IPS-18a (cell line): ENCODE data around the gene ARMS2.

ENCODE experiments used
- H3K27ac ChIP-seq: one replicate; pipeline ENCODE4 v1.5.1; 2013; ENCODE audit warnings: low read length
- H3K27me3 ChIP-seq: one replicate; pipeline ENCODE4 v1.6.1; 2013; ENCODE audit warnings: mild to moderate bottlenecking, low read length; ENCODE audit not compliant: control insufficient read depth, insufficient read depth
- H3K36me3 ChIP-seq: one replicate; pipeline ENCODE4 v1.6.1; 2013; ENCODE audit warnings: low read depth, low read length; ENCODE audit not compliant: control insufficient read depth
- H3K4me1 ChIP-seq: one replicate; pipeline ENCODE4 v1.6.1; 2013; ENCODE audit warnings: low read depth, low read length; ENCODE audit not compliant: control insufficient read depth
- H3K4me3 ChIP-seq: one replicate; pipeline ENCODE4 v1.5.1; 2013; ENCODE audit warnings: low read length
- H3K9ac ChIP-seq: one replicate; pipeline ENCODE4 v1.6.1; 2013; ENCODE audit warnings: mild to moderate bottlenecking, low read length, moderate library complexity
- H3K9me3 ChIP-seq: one replicate; pipeline ENCODE4 v1.6.1; 2013; ENCODE audit warnings: low read depth, low read length; ENCODE audit not compliant: control insufficient read depth

Gene ARMS2

DNA sequence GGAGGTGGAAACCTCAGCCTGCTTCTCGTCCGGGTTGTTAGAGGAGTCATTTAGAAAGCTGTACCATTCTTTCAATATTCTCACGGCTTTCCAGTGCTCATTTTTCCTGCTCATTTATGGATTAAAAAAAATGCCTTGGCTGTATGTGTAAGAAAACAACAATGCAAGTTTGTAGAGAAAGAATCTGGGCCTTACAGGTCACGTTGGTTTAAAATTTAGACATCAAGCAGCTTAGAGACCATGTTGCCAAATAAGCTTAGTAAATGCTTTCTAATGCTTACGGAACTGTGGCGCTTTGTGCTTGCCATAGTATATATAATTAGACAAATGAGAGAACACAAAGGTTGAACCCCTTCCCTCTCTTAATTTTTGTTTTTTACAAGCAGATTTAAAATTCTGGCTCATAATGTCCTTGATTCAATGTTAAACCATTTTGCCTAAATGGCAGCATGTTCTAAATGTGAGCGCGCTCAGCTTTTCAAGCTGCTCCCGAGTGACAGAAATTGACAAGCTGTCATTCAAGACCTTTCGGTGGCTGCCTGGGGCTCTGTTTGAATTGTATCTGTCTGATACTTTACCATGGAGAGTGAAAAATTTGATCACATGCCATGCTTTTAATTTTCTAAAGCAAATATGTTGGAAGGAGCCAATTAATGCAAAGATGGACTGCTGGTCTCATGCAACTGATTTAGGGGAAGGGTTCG is 1.1 kb downstream of the ARMS2 start:
- H3K4me1 ChIP-seq: peaks cover 4% of the 10 kb centered on the region
- H3K4me3 ChIP-seq: no peak overlapping the region
- no peaks in the 10 kb centered on the region for H3K36me3 ChIP-seq
- H3K9me3 ChIP-seq: no peaks in the 10 kb centered on the region
- no peak overlapping the region for H3K9ac ChIP-seq
- H3K27me3 ChIP-seq: peaks cover 21% of the 10 kb centered on the region
- no peak overlapping the region for H3K27ac ChIP-seq

DNA sequence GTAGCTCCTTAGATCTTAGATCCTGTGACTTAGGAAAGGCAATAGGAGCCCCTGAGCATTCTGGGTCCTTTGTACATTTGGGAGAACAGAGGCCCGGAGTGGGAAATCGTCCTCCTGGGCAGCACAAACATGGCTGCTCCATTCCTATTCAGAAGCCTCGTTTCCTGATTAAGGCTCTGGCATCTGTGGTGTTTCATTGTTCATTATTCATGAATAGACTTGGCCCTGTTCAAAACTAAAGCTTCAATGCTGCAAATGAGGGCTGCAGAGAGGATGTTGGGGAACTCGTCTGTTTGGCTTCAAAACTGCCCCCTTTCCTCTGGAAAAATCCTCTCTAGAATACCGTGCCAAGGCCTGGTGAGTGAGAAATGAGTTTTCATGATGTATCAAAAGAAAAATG is 3.5 kb downstream of the ARMS2 start:
- Histone ChIP-seq H3K27ac (no peak overlapping the region), H3K9ac (no peak overlapping the region), H3K4me3 (no peak overlapping the region), H3K9me3 (no peaks in the 10 kb centered on the region), H3K4me1 (peaks cover 4% of the 10 kb centered on the region), H3K27me3 (peaks cover 39% of the 10 kb centered on the region), H3K36me3 (no peaks in the 10 kb centered on the region)

DNA sequence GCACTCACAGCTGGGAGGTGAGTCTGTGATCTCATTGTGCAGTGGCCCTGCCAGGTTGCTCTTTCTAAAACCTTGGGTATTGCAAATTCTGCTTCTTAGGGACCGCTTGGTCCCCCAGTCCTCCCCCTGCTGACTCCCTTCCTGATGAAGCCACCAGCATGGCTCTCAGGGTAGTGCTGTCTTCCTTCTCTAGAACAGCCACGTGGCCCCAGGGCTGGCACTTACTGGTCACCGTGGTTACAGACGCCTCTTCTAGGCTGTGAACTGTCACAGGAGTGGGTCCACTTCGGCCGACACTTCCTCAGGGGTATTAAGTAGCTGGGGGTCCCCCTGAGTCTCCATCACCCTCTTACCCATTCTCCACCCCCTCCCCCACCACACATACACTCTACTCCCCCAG is 4.2 kb downstream of the ARMS2 start:
- H3K9ac ChIP-seq: no peak overlapping the region
- peaks cover 9% of the 10 kb centered on the region for H3K4me1 ChIP-seq
- peaks cover 47% of the 10 kb centered on the region for H3K27me3 ChIP-seq
- H3K9me3 ChIP-seq: no peaks in the 10 kb centered on the region
- H3K27ac ChIP-seq: no peak overlapping the region
- H3K4me3 ChIP-seq: no peak overlapping the region
- no peaks in the 10 kb centered on the region for H3K36me3 ChIP-seq

DNA sequence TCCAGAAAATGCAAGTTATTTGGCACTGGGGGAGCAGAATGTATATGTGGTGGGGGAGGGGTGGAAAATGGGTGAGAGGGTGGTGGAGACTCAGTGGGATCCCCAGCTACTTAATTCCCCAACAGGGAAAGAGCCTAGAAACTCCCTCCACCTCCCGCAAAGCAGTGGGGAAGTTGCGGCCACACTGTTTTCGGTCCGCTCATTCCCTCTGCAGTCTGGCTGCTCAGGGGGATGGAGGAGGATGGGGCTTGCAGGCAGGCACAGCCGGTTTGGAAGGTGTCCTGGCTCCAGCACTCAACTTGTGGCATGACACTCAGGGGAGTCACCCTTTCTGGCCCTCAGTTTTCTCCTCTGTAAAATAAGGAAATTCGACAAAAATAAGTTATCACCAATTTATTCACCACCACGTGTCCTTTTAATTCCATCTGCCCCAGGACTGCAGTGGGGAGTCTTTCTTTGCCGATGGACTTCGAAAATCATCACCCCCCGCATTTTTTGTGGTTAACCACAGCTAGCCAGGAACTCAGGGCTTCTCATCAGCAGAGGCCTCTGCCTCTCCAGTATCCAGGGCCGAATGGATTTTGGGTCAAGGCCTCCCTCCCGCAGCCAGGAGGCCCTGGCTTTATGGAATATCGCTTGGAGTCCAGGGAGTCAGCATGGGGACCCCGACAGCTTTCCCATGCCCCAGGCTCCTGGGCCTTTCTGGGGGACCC is 5.3 kb downstream of the ARMS2 start:
- H3K4me3 ChIP-seq: no peak overlapping the region
- H3K9ac ChIP-seq: no peak overlapping the region
- peaks cover 9% of the 10 kb centered on the region for H3K4me1 ChIP-seq
- H3K9me3 ChIP-seq: no peaks in the 10 kb centered on the region
- H3K36me3 ChIP-seq: no peaks in the 10 kb centered on the region
- H3K27ac ChIP-seq: no peak overlapping the region
- peaks cover 57% of the 10 kb centered on the region for H3K27me3 ChIP-seq

DNA sequence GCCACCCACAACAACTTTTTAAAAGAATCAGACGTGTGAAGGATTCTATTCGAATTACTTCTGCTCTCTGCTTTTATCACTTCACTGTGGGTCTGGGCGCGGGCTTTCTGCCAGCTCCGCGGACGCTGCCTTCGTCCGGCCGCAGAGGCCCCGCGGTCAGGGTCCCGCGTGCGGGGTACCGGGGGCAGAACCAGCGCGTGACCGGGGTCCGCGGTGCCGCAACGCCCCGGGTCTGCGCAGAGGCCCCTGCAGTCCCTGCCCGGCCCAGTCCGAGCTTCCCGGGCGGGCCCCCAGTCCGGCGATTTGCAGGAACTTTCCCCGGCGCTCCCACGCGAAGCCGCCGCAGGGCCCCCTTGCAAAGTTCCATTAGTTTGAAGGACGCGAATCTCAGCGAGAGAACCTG is 6.4 kb downstream of the ARMS2 start:
- Histone ChIP-seq H3K27me3 (peaks cover 64% of the 10 kb centered on the region), H3K9ac (no peak overlapping the region), H3K9me3 (no peaks in the 10 kb centered on the region), H3K27ac (no peak overlapping the region), H3K36me3 (no peaks in the 10 kb centered on the region), H3K4me3 (peak overlapping the region; percentile 45), H3K4me1 (peaks cover 9% of the 10 kb centered on the region)

DNA sequence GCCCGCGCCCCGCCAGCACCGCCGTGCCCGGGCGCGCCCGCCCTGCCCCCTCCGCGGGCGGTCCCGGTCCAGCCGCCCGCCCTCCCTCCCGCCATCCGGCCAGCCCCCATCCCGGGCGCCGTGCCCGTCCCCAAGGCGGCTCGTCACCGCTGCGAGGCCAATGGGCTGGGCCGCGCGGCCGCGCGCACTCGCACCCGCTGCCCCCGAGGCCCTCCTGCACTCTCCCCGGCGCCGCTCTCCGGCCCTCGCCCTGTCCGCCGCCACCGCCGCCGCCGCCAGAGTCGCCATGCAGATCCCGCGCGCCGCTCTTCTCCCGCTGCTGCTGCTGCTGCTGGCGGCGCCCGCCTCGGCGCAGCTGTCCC is 6.9 kb downstream of the ARMS2 start, which contains the start of gene HTRA1:
HTRA1 (plus strand) TSS at position 187 of the 362 bp plus-strand sequence; CDS start at position 287, 100 bp downstream.
- peaks cover 9% of the 10 kb centered on the region for H3K4me1 ChIP-seq
- no peaks in the 10 kb centered on the region for H3K36me3 ChIP-seq
- peak within 1 kb of the TSS; percentile 50 for H3K4me3 ChIP-seq
- no peaks in the 10 kb centered on the region for H3K9me3 ChIP-seq
- H3K27me3 ChIP-seq: peaks cover 64% of the 10 kb centered on the region
- no peak within 1 kb of the TSS for H3K9ac ChIP-seq
- H3K27ac ChIP-seq: no peak within 1 kb of the TSS

DNA sequence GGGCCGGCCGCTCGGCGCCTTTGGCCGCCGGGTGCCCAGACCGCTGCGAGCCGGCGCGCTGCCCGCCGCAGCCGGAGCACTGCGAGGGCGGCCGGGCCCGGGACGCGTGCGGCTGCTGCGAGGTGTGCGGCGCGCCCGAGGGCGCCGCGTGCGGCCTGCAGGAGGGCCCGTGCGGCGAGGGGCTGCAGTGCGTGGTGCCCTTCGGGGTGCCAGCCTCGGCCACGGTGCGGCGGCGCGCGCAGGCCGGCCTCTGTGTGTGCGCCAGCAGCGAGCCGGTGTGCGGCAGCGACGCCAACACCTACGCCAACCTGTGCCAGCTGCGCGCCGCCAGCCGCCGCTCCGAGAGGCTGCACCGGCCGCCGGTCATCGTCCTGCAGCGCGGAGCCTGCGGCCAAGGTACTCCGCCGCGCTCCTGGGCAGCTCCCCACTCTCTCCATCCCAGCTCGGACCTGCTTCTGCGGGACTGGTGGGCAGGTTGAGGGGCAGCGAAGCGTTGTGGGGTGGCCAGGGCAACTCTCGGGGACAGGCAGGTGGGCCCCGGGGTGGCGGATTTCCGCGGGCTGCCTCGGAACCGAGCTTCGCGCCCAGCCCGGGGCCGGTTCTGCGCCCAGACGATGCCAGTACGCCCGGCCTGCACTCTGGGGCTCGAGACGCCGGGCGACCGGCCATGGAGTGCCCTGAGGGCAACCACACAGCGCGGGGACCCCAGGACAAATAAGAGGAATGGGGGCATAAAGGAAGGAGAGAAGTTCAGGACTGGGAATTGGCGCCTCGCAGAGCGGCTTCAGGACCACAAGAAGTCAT is 7.5 kb downstream of the ARMS2 start:
- Histone ChIP-seq H3K27me3 (peaks cover 64% of the 10 kb centered on the region), H3K4me1 (peaks cover 9% of the 10 kb centered on the region), H3K4me3 (peak overlapping the region; percentile 50), H3K9me3 (no peaks in the 10 kb centered on the region), H3K9ac (no peak overlapping the region), H3K27ac (no peak overlapping the region), H3K36me3 (no peaks in the 10 kb centered on the region)

DNA sequence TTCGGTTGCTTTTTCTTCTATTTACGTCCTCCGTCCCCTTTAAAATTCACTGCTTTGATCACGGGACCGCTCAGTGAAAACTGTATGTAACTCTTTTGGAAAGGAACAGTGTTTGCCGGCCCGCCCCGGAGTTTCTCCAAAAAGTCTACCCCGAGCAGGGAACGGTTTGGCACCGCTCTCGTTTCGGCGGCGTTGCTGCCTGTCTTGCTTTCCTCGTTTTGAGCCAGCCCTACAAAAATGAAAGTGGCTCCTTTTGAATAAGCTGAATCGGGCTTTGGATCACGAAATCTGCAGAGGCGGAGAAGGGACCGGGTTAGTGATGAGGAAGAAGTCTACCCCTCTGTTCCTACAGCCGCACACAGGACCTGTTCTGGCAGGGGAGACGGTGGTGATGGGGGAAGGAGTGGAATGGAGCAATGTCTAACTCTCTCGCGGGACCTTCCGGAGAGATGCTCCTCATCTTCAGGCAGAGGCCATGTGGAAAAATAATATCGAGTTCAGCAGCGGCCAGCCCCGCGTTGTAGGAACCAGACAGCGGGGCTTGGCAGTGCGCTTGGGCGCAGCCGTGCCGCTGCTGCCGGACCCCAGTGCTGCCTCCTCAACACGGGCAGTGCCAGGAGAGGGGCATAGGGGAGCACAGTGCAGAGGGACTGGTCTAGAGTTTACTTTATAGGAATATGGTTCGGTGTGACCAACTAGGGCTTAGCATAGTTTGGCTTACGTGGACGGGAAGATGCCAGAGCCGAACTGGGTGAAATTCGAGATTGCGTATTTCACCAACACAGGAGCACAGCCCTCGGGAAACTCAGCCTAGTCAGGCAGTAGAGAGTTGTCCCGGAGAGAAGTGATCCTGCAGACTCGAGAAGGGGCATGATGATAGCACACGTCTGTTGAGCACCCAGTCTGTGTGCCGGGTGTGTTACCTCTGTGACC is 8.3 kb downstream of the ARMS2 start:
- no peak overlapping the region for H3K27ac ChIP-seq
- H3K4me3 ChIP-seq: peak overlapping the region; percentile 50
- H3K9me3 ChIP-seq: no peaks in the 10 kb centered on the region
- peaks cover 9% of the 10 kb centered on the region for H3K4me1 ChIP-seq
- no peaks in the 10 kb centered on the region for H3K36me3 ChIP-seq
- no peak overlapping the region for H3K9ac ChIP-seq
- peaks cover 64% of the 10 kb centered on the region for H3K27me3 ChIP-seq

DNA sequence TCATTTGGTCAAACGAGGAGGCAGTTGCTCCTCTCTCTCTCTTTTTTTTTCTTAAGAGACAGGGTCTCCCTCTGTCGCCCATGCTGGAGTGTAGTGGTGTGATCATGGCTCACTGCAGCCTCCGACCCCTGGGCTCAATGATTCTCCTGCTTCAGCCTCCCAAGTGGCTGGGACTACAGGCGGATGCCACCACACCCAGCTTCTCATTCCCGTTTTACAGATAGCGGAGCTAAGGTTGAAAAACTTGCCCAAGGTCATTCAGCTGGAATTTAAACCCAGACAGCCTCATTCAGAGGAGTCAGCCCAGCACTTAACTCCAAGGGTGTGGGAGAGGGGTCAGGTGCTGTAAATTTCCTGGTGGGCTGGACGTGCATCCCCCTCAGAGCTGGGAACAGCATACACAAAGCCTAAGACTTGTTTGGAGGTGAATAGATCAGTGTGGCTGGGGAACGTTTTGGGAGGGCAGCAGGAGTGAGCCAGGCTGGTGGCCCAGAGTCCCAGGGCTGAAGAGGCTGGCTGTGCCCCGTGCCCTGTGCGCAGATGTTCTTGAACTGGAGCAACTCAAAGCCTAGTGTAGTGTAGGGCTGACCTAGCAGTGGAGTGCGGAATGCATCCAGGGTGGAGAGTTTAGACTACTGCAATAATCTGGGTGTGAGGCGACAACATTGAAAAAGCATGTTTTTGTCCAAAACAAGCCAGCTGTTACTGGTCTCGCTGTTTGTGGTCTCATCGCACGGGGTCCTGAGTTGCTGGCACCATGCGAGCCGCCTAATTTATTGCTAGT is 9.2 kb downstream of the ARMS2 start:
- Histone ChIP-seq H3K4me1 (peaks cover 9% of the 10 kb centered on the region), H3K27ac (no peak overlapping the region), H3K27me3 (peaks cover 62% of the 10 kb centered on the region), H3K9me3 (no peaks in the 10 kb centered on the region), H3K4me3 (peak overlapping the region; percentile 50), H3K9ac (no peak overlapping the region), H3K36me3 (no peaks in the 10 kb centered on the region)

DNA sequence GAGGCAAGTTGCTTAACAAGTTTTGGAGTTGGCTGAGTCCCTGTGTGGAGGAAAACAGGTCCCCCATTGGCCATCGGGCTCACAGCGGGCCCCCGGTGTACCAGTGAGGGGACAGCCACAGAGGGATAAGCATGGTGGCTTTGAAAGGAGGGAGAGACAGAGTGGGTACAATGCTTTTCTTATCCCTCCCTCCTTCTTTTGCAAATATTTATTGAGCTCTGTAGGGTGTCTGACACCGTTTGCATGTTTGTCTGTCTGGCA is 9.7 kb downstream of the ARMS2 start:
- no peaks in the 10 kb centered on the region for H3K36me3 ChIP-seq
- peaks cover 9% of the 10 kb centered on the region for H3K4me1 ChIP-seq
- H3K9me3 ChIP-seq: no peaks in the 10 kb centered on the region
- peaks cover 56% of the 10 kb centered on the region for H3K27me3 ChIP-seq
- no peak overlapping the region for H3K4me3 ChIP-seq
- H3K27ac ChIP-seq: no peak overlapping the region
- H3K9ac ChIP-seq: no peak overlapping the region
